Anterior cingulate cortex (tissue), 58 donors: Measurements from ENCODE around the gene TMEM185A.
"Not testable (repeated sequence)": the region's sequence is repeated elsewhere in the genome, so short reads cannot be mapped to it uniquely, and the experiment has no call there.

Experiments used
- DNase-seq, 58 donors: peaks; one replicate each; lab custom pipeline; 2025; lab: John Stamatoyannopoulos, UW

The TMEM185A gene

GRCh38 chrX:149628280-149628679 lies 3.3 kb downstream of the TMEM185A start:
- no peak for DNase-seq

- not testable (repeated sequence) for DNase-seq
Measured at GRCh38 chrX:149626829-149627228, 4.8 kb downstream of the TMEM185A start.

- DNase-seq: not testable (repeated sequence)
Measured at GRCh38 chrX:149619662-149620061, 11.9 kb downstream of the TMEM185A start.

- DNase-seq: no peak
Measured at GRCh38 chrX:149618871-149619270, 12.7 kb downstream of the TMEM185A start.

GRCh38 chrX:149611623-149612175 lies 19.9 kb downstream of the TMEM185A start:
- no peak for DNase-seq

- DNase-seq: no peak
Measured at GRCh38 chrX:149610511-149610910, 21.1 kb downstream of the TMEM185A start.

GRCh38 chrX:149607699-149608098 lies 23.9 kb downstream of the TMEM185A start:
- no peak for DNase-seq

GRCh38 chrX:149605248-149605885 lies 26.2 kb downstream of the TMEM185A start:
- not testable (repeated sequence) for DNase-seq

GRCh38 chrX:149598603-149599002 lies 33.0 kb downstream of the TMEM185A start:
- not testable (repeated sequence) for DNase-seq

GRCh38 chrX:149595943-149596342 lies 35.6 kb downstream of the TMEM185A start:
- DNase-seq: not testable (repeated sequence)

- DNase-seq: not testable (repeated sequence)
Measured at GRCh38 chrX:149595214-149595613, 36.4 kb downstream of the TMEM185A start, which contains the start of gene HSFX2. TSS of gene HSFX2 (minus strand) at chrX:149595314. CDS start at chrX:149594700, 614 bp downstream.

GRCh38 chrX:149590993-149591392 lies 40.6 kb downstream of the TMEM185A start:
- not testable (repeated sequence) for DNase-seq

GRCh38 chrX:149587359-149587758 lies 44.2 kb downstream of the TMEM185A start, which contains the start of gene MAGEA9B:
TSS of gene MAGEA9B (minus strand) at chrX:149587459. CDS start at chrX:149583179, 4,280 bp downstream.
- DNase-seq: not testable (repeated sequence)

- DNase-seq: not testable (repeated sequence)
Measured at GRCh38 chrX:149585631-149586030, 46.0 kb downstream of the TMEM185A start.

- DNase-seq: not testable (repeated sequence)
Measured at GRCh38 chrX:149573456-149573855, 58.1 kb downstream of the TMEM185A start.

- DNase-seq: no peak
Measured at GRCh38 chrX:149572743-149573142, 58.8 kb downstream of the TMEM185A start.

- DNase-seq: no peak
Measured at GRCh38 chrX:149571770-149572169, 59.8 kb downstream of the TMEM185A start.

- no peak for DNase-seq
Measured at GRCh38 chrX:149570668-149571067, 60.9 kb downstream of the TMEM185A start.

GRCh38 chrX:149569770-149570169 lies 61.8 kb downstream of the TMEM185A start:
- DNase-seq: no peak

GRCh38 chrX:149568701-149569296 lies 62.8 kb downstream of the TMEM185A start:
- DNase-seq: no peak

GRCh38 chrX:149567621-149568417 lies 63.8 kb downstream of the TMEM185A start:
- no peak for DNase-seq
